T-helper 22 cell (primary cell): ENCODE measurements around the gene MAPK1IP1L.
"Not testable (repeated sequence)": the region's sequence is repeated elsewhere in the genome, so short reads cannot be mapped to it uniquely, and the experiment has no call there.

Experiments used
- DNase-seq: peaks from one replicate; pipeline ENCODE4 v3.0.0-alpha.2; 2020; ENCODE audit warnings: low read depth

Gene MAPK1IP1L

DNA sequence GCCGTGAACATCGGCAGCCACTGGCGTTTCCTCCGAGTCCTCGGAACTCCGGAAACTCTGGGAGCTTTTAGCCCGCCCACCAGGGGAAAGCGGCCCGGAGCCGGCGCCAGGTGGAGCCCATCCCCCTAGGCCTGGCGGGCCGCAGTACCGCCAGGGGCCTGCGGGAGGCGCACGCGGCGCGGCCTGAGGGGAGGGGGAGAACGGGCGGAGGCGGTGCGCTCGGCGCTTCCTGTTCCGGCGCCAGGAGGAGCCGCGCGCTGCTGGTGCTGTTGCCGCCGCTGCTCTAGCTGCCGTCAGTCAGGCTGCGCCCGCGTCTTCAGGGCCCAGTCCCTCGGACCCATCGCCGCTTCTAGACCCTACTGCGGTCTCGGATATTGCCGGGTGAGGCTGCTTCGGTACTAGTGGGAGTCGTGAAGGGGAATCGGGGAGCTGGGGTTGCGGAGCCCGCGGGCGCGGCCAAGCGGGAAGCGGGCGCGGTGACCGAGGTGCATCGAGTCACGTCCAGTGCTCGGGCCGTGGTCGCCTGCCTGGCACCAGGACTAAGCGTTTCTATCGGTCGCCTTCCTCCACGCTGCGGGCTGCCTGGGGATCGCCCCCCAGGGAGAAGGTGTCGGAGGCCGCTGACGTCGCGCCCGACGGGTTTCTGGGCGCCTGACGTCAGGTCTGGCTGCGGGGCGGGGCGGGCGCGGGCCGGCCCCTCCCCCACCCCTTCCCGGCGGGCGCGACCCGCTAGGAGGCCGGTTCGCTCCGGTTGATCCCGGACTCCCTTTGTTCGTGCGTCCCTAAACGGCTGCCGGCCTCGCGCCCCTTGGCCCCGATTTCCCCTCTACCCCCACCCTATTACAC lies at the start of gene MAPK1IP1L:
Gene MAPK1IP1L, plus strand, starts transcription at position 225 of the 846 bp plus-strand sequence. CDS start 10,037 bp downstream, outside the sequence.
- DNase-seq, result peak; percentile 77

DNA sequence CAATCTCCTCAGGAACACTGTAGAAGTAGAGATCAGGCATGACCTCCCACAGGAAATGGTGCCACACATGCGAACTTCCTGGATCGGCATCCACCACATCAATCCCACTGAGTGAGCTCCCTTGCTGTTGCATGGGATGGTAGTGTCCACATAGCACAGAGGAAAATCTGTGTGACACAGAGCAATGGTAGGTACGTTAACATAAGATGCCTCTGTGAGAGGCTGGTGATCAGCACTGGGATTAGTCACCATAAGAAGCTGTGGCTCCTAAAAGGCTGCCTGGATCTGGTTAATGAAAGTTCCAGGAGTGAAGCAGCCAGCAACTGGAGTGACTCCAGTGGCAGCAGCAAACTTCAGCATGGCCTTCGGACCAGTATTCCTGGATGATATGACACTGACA lies 46.4 kb upstream of the MAPK1IP1L start:
- DNase-seq, result no peak

DNA sequence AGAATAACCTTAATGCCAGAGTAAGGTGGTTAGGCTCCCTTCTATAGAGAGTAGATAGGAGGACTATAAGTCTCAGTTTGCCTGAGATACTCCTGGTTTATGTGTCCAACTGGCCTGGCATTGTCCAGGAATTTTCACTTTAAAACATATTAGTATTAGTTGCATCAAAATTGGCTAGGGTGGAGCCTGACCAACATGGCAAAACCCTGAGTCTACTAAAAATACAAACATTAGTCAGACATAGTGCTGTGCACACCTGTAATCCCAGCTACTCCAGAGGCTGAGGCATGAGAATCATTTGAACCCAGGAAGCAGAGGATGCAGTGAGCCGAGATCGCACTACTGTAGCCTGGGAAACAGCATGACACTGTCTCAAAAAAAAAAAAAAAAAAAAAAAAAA lies 36.4 kb upstream of the MAPK1IP1L start:
- no peak for DNase-seq

DNA sequence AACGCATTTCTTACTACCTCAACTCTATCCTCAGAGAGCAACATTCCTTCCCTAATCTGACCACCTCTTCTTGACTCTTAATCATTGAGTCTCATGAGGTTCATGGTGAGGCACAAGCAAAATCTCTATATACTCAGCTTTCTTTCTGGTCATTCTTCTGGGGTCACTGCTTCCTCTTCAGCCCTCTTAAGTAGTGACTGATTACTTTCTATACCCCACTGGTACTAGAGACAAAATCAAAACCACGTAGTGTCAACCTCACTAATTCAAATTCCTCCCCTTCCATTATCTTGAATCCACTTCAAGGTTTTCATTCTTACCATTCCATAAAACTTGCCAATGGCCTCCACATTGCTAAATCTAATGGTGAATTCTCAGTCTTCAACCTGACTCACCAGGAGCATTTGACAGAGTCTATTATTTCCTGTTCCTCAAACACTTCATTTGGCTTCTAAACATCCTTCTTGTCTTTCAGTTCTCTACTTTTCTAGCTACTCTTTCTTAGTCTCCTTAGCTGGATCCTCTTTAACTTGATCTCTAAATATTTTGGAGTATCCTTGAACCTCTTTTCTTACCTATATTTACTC lies 31.4 kb upstream of the MAPK1IP1L start:
- no peak for DNase-seq

DNA sequence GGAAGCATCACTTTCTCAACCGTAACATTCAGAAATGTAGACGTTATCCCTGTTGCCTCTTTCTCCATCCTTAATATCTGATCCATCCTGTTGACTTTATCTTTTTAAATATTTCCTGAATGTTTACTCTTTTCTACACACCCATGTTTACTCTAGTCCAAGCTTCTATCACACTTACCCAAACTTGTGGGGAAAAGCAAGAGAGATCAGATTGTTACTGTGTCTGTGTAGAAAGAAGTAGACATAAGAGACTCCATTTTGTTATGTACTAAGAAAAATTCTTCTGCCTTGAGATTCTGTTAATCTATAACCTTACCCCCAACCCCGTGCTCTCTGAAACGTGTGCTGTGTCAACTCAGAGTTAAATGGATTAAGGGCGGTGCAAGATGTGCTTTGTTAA lies 27.1 kb upstream of the MAPK1IP1L start:
- not testable (repeated sequence) for DNase-seq

DNA sequence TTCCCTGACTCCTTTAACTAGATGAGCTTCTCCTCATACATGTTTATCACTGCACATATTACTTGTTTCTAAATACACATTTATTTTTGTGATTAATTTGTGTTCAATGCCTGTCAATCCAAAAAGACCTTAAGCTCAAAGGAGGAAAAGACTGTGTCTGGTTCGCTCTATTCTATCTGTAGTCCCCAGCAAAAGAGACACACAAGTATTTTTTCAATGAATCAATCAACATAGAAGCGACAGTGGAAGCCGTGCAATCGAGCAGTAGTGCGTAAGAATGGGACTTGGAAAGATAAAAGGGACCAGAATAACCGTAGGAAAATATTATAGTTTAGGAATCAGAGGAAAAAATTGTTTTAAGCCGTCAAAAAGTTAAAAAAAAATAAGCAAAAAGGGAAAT lies 25.5 kb upstream of the MAPK1IP1L start:
- DNase-seq, result no peak

DNA sequence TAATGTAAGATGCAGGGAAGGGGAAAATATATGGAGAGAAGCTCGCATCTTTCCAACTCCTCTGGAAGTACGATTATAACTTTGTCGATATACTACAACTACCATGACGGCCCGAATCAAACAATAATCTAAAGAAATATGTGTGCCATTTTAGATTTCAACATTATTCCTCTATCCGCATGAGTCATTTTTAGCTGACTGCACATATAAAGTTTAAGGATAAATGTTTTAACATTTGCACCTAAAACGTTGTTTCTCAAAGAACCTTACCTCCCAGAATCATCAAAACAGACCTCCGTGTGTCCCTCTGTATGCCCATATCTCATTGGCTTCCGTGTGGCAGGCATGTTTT lies 25.0 kb upstream of the MAPK1IP1L start:
- DNase-seq, result no peak

DNA sequence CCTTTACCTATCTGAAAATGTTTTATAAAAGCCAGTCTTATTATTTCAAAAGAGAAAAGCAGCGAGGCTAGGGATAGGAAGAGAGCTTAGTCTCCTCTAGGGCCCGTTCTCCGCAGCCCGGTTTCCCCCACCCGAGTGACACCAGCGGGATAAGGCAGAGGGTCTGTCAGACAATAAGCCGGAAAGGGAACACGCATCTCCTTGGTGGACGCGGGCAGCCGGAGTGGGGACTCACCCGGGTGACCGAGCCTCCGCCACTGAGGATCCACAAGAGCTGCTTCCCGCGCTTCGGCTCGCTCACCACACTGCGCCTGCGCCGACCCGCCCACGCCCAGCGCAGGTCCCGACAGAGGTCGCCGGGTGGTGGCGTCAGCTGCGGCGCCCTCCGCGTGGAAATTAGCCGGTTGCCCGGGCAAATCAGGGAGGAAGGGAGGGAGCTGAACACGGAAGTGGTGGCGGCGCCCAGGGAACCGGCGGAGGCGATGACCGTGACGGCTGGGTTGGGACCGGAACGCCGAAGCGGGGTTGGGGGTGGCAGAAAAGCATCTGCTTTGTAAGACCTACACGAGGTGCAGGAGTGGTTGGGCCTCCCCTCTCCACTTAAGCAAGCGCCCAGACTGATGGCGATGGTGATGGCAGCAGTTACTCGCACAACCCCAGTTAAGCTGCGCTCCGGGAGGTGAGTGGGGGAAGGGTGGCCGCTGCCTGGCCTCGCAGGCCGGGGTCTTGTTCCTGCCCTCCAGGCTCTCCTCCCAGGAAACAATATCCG lies 24.5 kb upstream of the MAPK1IP1L start, which contains the start of the genes SOCS4 and WDHD1:
Gene SOCS4, plus strand, starts transcription at position 444 of the 769 bp plus-strand sequence. CDS start 15,806 bp downstream, outside the sequence.
Gene WDHD1, minus strand, starts transcription at position 307 of the 769 bp plus-strand sequence. CDS start 312 bp downstream, outside the sequence.
- peak; percentile 94 for DNase-seq

DNA sequence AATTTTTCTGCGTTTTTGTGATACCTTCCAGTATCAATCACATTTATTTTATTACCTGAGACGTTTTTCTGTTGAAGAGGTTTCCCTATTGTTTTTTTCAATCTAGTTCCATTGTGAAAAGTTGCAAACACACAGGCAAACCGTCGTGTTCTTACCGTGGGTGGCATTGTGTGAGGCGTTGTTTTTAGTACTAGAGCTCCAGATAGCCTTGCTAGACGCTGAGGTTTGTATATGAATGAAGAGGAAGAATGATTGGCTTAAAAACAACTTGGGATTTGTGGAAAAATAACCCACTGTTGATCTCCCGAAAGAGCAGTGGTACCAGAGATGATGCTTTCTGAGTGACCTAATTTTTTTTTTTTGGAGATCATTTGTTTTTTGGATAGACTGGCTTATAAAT lies 23.4 kb upstream of the MAPK1IP1L start:
- no peak for DNase-seq

DNA sequence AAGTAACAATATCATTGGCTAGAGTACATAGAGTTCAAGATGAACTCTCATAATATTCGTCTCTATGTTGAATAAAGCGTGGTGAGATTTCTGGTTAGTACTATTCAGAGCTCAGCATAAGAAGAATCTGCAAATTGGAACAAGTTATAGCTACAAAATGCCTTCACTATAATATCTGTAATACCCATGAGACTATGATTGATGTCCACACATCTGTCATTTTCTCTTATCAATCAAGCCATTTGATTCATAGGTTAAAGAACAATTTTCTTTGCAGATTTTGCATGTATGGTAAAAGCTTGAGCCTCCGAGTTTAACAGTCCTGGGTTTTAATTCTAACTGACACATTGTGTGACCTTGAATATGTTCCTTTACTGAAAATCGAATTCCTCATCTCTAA lies 23.0 kb upstream of the MAPK1IP1L start:
- DNase-seq, result no peak

DNA sequence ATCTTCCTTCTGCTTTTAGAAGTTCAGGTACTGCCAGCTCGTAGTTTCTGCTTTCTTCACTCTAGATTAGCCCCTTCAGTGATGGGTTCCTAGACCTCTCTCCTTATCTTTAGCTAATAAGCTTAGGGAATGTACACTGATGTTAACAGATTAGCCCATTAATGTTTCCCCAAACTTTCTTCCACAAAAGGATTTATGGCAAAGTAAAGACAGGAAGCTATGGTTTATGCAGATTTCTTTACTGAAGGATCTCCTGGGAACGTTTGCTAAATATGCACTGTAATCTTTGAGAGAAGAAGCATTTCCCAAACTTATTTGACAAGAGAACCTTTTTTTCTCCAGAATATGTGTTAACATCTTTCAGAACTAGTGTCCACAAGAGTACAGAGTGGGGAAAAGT lies 20.3 kb upstream of the MAPK1IP1L start:
- DNase-seq, result no peak

DNA sequence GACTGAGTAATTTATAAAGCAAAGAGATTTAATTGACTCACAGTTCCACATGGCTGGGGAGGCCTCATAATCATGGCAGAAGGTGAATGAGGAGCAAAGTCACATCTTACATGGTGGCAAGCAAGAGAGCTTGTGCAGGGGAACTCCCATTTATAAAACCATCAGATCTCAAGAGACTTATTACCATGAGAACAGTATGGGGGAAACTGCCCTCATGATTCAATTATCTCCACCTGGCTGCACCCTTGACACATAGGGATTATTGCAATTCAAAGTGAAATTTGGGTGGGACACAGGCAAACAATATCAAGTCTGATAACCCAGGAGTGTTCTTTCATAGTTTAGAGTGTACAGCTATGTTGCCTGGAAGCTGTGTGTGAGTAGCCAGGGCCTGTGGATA lies 13.5 kb upstream of the MAPK1IP1L start:
- not testable (repeated sequence) for DNase-seq

DNA sequence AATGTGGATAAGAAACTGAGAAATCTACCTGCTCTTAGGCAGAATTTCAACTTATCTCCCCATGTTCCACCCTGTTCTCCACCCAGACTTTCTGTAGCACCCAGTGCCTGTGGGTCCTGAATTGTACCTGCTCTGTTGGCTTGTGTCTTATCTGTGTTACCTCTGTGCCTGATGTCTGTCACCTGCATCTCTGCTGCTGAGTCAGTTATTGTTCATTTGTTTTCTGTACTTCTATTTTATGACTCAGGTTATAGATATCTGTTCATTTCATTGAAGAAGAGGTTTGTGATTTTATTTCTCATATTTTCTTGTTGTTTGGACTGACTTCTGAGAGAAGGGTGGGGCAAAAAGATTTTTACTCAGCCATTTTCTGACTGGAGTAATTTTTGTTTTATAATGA lies 12.7 kb upstream of the MAPK1IP1L start:
- DNase-seq, result no peak

DNA sequence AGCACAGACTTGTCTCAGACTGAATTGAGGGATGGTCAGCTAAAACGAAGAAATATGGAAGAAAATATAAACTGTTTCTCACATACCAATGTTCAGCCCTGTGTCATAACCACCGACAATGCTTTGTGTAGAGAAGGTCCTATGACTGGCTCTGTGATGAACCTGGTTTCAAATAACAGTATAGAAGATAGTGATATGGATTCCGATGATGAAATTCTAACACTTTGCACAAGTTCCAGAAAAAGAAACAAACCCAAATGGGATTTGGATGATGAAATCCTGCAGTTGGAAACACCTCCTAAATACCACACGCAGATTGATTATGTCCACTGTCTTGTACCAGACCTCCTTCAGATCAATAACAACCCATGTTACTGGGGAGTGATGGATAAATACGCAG lies 7.9 kb upstream of the MAPK1IP1L start:
- DNase-seq, result no peak

DNA sequence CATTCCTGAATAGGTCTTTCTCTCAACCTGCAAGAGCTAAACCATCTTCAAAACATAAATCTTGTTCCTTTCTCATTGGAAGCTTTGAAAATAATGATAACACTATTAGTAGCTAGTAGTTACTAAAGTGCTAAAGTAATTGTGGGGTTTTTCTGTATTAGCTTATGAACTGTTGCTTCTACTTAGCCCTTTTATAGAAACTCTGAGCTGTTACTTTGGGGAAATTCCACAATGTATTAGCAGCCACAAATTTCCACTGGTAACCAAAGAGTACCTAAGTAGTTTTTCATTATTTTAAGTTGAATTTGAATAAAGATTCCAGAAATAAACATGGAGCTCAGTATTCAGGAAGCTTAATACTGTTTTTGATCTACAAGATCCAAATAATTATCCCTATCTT lies 6.4 kb upstream of the MAPK1IP1L start:
- DNase-seq, result no peak

DNA sequence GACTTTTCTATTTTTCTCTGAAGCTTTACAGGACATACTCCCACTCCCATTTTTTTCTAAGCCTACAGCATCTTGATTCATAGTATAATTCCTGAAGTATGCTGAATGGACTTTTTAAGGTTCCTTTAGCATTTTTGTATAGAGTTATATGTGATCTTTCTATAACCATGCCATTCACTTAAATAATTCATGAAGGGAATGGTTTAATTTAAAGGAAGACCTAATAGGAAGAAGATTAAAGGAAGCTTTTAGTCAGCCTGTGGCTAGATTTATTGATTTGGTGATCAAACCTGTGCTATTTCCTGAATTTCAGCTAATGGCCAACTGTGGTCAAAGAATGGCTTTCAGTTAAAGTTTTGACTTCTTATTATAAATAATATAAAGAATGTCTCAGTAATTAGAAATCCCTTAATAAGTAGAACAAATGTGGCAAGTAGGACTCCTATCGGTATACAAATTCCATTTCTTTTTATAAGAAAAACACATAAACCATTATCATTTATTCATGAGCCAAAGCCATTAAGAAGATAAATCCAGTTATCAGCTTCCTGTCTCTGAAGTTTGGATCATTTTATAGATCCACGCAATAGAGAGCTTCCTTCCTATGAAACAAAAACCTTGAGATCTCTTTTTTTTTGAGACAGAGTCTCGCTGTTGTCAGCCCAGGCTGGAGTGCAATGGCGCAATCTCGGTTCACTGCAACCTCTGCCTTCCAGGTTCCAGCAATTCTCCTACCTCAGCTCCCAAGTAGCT lies 4.0 kb upstream of the MAPK1IP1L start:
- DNase-seq, result no peak

DNA sequence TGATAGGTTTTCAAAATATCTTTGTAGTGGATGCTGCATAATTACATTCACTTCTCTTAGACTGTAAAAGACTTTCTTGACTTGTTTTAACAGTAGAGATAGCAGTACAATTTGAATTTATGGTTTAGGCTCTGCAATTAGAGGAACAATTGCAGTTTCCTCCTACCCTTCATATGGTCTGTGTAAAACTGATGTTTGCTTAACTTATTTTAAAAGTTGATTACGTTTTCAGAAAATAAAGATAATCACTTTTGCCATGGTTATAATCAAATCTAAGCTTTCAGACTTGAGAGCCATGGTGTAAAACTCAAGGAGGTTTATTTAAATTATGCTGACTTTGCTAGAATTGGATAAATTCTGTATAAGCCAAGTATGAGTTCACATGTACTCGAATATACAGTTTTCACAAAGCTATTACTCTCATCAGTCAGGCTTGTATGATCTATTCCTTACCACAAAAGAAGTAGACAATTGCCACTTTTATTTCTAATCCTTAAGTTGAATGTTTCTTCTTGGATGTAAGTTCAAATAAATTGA lies 2.5 kb upstream of the MAPK1IP1L start:
- DNase-seq, result no peak

DNA sequence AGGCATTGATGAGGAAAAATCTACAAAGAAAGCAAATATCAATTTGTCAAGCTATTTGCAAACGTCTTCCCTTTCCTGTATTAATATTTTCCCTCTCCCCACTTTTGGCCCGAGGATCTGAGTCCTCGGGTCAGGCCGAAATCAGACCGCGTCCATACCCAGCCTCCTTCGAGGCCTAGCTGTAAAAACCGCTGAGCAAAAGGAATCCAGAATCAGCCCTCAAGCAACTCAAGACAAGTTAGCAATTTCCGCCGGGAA lies 353 bp upstream of the MAPK1IP1L start:
- DNase-seq, result no peak

DNA sequence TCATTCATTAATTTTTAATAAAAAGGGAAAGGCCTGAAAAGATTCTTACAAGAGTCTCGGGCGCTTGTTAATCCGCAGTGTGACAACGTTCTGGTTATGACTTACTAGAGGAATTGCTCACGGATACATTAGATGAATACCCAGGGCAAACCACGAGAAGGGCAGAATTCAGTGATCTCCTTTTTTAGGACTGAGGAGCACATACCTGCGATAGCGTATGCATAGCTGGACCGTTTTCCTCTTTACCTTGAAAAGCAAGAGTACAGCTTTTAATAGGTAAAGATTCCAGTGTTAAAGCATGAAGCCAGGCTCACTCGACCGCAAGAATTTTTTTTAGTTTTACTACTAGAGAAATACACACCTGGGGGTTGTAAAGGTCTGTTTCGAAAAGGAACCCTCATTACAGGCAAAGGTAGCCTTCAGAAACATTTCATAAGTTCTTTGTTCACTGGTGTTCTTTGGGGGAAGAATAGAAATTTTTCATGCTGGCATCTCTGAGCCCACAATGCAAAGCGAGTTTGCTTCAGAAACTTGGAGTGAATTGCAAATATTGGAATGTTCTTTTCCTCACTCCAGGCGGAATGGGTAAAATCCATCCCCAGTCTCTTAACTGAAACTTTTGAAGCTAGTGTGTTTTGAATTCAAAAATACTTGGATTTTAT lies 953 bp downstream of the MAPK1IP1L start:
- DNase-seq, result no peak

DNA sequence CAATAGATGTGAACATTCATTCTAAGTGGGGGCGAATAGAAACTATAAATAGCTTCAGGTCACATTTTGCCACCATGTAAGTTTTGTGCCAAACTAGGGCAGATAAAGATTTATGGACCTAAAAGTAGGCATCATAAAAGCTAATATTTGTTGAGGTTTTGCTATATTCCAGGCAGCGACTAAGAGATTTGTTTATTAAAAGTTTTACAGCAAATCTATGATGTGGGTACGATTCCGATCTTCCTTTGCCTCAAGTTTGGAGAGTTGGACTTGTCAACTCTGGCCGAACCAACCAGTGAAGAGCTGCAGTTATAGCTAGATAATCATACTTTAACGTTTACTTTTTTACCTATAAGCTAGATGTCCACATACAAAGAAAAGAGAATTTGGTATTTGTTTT lies 1.6 kb downstream of the MAPK1IP1L start:
- DNase-seq, result no peak

DNA sequence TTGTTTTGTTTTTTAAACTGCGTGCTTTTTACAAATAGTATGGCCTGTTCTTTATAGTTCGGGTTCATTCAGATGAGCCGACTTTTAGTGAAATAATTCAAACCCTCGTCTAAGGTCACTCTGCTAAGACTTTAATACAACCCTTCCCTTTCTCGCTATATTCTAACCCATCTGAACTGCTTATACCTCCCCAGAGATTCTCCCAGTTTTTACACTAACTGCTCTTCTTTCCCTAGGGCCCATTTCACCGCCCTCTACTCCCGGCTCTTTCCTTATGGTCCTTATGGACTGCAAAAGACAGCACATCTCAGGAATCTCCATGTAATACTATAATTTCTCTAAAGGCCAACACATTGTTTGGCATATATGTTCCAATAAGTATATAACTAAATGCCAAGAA lies 2.1 kb downstream of the MAPK1IP1L start:
- DNase-seq, result no peak

DNA sequence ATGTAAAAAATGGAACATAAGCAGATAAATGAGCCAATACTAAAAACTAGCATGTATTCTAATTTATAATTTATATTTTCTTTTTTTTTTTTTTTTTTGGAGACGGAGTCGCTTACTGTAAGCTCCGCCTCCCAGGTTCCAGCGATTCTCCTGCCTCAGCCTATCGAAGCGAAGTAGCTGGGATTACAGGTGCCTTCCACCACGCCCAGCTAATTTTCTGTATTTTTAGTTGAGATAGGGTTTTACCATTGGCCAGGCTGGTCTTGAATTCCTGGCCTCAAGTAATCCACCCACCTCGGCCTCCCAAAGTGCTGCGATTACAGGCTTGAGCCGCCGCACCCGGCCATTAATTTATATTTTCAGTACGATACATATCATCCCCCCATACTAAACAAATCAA lies 2.7 kb downstream of the MAPK1IP1L start:
- no peak for DNase-seq
